ENCODE data around the gene ALOX5AP.

ALOX5AP gene

DNA sequence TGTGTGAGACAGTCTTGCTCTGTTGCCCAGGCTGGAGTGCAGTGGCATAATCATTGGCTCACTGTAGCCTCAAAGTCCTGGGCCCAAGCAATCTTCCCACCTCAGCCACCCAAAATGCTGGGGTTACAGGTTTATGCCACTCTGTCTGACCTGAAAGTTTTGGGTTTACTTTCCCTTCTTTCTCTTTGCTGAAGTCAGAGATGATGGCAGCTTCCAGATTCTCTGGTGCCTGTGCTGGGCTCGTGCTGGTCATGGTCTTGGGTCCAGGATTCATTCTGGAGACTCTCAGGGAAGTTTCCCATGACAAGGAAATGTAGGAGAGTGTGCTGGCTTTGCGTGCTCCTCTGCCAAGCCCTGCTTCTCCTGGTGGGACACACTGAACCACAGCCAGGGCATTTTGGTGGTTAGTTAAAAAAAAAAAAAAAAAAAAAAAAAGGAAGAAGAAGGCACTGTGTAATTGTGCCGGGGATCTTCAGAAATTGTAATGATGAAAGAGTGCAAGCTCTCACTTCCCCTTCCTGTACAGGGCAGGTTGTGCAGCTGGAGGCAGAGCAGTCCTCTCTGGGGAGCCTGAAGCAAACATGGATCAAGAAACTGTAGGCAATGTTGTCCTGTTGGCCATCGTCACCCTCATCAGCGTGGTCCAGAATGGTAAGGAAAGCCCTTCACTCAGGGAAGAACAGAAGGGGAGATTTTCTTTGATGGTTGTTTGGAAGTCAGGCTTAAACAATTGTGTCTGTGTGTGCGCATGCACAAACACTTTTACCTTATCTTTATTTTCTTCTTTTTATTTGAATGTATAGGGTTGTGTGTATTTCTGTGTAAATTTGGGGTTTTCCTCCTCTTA is at the start of gene ALOX5AP:
TSS of gene ALOX5AP (plus strand) at position 519 of the 847 bp plus-strand sequence. CDS start at position 582, 63 bp downstream.
- DNase-seq = no peak

- no peak for DNase-seq
These were observed 49.4 kb upstream of the ALOX5AP start for GRCh38 chr13:30685987-30686386.

DNA sequence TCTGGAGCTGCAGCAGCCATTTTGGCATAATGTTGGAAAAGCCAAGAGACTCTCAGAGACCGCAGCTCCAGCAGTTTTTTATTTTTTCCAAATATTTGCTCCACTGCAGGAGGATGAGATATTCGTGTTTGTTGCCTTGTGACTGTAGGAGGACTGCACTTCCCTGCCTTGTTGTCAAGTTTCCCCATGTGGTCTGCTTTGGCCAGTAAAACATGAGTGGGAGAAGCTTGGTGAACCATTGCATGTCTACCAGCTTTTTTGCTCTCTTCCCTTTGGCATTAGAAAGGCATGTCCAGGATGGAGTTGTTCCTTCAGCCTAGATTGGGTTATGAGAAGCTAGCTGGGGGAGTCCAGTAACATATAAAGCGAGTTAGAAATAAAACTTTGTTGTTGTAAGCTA is 47.7 kb upstream of the ALOX5AP start:
- DNase-seq = no peak

DNA sequence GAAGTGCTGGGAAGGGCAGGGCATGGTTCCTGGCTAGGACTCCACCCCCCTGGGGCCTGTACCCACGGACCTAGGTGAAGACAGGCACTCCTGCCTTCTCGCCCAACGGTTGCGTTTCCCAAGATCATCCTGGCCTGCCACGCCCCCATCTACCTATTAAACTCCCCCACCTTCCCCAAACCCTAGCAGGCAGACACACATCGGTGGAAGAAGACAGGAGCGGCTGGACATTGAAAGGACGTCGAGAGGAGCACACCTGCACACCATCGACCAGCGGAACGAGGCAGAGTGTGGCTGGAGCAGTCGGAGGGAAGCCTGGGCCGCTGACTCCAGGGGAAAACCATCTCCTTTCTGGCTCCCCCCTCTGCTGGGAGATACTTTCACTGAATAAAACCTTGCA is 45.6 kb upstream of the ALOX5AP start:
- DNase-seq = no peak

- DNase-seq = peak; percentile 86
These were observed 44.8 kb upstream of the ALOX5AP start for GRCh38 chr13:30690282-30691188.

DNA sequence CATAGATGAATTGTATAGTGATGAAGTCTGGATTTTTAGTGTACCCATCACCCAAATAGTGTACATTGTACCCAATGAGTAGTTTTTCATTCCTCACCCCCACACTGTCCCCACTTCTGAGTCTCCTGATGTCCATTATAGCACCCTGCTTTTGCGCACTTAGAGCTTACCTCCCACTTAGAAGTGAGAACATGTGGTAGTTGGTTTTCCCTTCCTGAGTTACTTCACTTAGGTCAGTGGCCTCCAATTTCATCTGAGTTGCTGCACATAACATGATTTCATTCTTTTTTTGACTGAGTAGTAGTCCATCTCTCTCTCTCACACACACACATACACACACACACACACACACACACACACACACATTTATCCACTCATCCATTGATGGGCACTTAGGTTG is 43.2 kb upstream of the ALOX5AP start:
- DNase-seq = no peak

DNA sequence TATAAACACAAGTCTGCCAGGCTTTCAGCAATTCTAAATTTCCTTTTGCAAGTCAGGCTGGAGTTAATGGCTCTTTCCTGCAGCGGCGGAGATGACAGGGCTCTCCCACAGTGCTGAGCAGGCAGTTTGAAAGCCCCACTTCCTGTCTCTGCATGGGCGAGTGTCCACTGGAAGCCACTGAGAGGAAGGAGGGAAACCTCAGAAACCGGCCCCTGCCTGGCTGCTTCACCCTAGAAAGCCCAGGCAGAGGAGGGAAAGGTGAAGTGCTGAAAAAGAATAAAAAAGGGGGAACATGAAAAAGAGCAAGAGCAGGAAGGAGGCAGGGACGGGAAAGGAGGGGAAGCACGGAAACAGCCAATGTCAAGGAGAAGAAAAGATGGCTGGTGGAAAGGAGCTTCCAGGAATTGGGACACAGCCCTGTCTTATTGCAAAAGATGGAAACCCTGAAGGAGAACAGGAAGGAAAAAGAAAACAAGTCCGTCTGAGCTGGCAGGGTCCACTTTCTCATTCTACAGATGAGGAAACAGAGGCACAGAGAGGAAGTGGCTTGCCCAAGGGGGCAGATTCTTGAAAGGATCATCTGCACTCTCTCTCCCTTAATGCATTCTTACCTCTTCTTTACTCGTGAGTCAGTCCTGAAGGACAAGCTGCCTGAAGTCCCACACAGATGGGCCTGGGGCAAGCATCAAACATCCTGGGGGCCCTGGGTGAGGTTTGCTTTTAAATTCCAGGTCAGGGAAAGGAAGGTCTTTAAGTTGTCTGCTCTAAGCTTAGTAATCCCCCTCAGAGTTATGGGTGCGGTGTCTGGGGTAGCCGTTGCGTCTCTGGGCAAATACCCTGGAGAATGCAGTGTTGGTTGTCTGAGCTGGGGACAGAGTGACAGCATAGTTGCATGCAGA is 38.8 kb upstream of the ALOX5AP start:
- no peak for DNase-seq

DNA sequence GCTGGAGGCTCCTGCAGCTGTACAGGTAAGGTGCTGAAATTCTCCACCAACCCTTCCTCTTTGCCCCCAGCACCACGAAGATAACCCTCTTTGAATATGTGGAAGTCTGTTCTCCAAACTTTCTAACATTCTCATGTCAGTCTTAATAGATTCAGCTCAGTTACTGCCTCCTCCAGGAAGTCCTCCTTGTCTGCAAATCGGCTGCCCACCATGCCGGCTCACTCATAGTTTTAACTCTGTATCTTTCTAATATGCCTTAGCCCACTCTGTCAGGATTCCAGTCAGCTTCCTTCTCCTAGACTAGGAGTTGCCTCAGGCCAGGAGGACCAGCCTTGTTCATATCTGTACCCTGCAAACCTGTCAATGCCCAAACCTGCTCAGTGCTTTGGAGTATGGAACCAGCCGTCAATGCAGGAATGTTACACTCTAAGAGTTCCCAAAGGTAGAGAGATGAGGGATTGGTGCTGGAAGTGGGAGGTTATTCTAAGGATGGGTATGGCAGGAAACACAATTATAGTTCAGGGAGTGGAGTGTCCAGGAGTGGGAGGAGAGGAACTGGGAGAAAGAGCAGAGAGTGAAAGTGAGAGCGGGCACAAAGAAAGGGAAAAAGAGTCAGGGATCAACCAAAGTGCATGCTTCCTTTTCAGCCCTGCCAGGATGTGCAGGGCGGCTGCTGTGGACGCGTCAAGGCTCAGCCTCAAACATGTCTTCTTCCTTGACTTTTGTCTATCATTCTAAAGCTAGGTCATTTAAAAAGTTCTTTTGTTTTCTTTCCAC is 38.0 kb upstream of the ALOX5AP start:
- DNase-seq = no peak

GRCh38 chr13:30697996-30698401 is 37.3 kb upstream of the ALOX5AP start:
- DNase-seq = no peak

DNA sequence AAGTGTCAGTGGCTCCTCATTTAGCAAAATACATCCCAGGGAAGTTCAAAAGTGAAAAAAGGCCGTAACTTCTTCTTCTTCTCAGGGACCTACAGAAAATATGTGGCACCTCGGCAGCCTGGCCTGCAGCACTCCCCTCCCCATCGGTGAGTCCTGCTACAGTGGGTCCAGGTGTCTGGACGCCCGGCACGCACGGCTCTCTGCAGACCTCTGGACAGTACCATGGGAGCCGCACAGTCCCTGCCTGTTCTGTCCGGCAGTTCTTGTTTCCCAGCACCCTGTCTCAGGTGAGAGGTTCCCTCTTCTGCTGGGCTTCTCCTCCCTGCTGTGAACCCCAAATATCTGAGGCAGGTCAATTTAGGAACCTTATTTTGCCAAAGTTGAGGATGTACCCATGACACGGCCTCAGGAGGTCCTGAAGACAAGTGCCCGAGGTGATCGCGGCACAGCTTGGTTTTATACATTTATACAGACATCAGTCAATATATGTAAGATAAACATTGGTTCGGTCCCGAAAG is 36.8 kb upstream of the ALOX5AP start:
- DNase-seq = no peak

DNA sequence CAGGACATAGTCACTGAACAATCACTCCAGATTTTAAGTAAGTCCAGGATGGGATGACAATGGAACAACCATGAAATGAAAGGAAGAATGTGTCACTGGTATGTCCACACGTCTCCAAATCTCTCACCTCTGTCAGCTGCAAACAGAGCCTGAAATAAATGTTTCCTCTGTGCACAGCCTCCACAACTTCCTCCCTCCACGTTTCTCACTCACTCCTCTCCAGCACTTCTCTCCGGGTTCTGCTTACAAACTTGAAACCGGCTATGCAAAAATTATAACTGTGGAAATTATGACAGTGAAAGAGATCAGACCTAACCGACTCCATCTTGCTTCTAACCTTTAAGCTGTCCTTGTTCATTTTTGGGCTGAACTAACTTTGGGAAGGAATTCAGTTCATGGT is 35.0 kb upstream of the ALOX5AP start:
- DNase-seq = no peak

DNA sequence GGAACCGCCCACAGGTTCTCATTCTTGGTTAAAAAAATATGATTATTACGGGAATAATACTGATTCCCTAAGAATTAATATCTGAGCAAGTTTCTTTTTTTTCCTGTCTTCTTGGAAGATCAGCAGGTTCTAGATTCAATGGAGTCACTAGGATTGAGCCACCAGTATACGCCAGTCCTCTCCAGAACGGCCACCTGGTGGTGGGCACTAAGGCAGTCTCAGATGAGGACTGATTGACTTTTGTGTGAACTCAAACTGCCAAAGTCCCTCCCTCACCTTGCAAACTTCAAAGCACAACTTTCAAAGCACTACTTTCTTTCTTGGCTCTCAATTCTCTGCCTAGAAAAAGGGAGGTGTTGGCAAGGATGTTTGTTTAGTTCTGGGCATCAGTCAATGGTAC is 33.3 kb upstream of the ALOX5AP start:
- DNase-seq = no peak

- DNase-seq = no peak
These were observed 30.7 kb upstream of the ALOX5AP start for GRCh38 chr13:30704596-30704995.

DNA sequence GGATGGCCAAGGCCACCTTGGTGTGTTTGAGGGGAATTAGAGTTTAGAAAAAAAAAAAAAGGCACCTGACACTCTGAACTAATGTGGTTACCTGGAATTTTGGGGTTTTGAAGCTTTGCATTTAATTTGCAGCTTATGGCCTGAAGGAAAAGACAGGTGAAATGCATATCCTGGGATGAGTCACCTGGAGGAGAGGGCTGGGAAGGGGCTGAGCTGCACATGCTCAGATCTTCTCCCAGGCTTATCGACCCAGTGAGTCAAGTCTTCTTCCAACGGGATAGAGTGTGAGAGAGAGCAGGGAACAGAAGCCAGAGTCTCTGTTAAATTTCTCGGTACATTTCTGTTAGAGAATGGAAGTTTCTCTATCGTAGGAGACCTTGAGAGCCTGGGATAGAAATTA is 29.7 kb upstream of the ALOX5AP start:
- no peak for DNase-seq

GRCh38 chr13:30708541-30708940 is 26.8 kb upstream of the ALOX5AP start:
- no peak for DNase-seq

DNA sequence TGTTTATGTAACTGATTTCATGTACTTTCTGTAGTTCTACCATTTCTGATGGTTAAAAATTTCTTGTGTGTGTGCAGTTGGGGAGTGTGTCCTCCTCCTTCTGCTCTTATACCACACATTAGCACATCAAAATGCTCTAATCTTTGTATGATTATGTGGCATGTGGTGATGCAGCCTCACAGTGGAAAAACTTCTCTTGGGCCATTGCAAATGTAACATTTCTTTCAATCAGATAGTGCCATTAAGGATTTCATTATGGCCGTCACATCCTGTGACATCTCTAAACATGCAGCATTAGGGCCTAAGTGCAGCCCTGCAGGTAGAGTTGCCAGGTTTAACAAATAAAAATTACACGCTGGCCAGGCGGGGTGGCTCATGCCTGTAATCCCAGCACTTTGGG is 24.9 kb upstream of the ALOX5AP start:
- no peak for DNase-seq

DNA sequence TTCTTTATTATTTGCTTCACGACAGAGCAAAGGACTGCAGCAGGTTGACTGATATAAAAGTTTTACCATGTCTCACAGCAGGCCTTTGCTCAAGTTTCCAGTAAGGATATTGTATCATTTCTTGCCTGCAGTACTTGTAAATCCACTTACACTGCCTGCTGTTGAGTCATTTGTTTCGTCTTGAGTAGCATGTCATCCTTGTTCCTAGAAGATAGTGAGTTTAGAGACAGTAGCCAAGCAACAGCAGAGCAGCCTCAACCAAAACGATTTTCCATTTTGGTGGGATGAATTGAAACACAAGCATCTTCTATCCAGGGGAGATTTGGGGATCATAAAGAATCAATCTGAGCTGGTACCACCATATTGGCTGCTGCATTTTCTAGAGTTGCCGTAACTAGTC is 24.0 kb upstream of the ALOX5AP start:
- no peak for DNase-seq

- no peak for DNase-seq
These were observed 23.5 kb upstream of the ALOX5AP start for GRCh38 chr13:30711837-30712236.

- DNase-seq = no peak
These were observed 22.5 kb upstream of the ALOX5AP start for GRCh38 chr13:30712536-30713532.

DNA sequence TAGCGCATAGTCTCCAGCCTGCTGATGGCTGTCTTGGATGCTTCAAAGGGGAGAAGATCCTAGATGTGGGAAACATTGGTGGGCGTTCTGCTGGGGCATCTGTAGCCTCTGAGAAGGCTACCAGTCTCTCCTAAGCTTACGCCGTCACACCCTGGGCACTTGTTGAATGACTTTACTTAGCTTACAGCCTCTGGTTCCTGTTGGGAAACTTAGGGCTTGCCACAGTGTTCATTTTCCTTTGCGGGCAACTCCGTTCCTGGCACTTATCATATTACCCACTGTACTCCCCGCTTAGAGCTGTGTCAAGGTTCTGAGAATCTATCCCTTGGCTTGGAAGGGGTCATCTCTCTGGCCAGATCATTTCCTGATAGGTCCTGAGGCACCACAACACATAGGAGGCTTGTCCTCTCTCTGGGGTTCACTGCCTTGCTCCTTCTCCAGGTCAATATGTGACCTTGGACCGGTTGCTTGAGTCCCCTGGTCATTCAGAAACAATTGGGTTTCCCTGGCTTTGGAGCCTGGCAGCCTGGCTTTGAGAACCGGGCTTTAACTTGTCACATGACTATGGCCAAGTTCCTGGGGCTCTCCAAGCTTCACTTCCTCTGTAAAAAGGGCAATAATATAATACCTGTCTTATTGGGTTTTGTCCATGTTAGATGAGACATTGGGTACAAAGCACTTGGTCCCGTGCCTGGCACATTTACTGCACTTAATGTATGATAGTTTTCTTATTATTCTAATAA is 20.5 kb upstream of the ALOX5AP start:
- no peak for DNase-seq
